Hepatocyte (in vitro differentiated cells): ENCODE results near the gene GLP1R. TPM values are rescaled to one million over a fixed set of nuclear protein-coding genes. Genes with fewer than 3 reads are reported as not detected.
A peak's percentile ranks its signal among the peaks of the same experiment; 100 is the strongest.

ENCODE experiments used
- DNase-seq: peaks from one replicate; pipeline ENCODE4 v3.0.0-alpha.2; 2016; ENCODE audit warnings: low spot score
- H2AFZ ChIP-seq: fragments of 200-600 bp; sonication (generic); 2 replicates; pipeline ENCODE4 v1.6.0; 2016; ENCODE audit warnings: antibody characterized with exemption, mild to moderate bottlenecking
- H3K27ac ChIP-seq: fragments of 200-600 bp; sonication (generic); 2 replicates; pipeline ENCODE4 v1.5.1; 2016; ENCODE audit warnings: mild to moderate bottlenecking
- H3K27me3 ChIP-seq: fragments of 200-600 bp; sonication (generic); 2 replicates; pipeline ENCODE4 v1.6.1; 2016
- H3K36me3 ChIP-seq: fragments of 200-600 bp; sonication (generic); replicated peaks from 2 replicates; pipeline ENCODE4 v1.5.1; 2016; ENCODE audit warnings: low read depth; ENCODE audit not compliant: insufficient read depth
- H3K4me1 ChIP-seq: fragments of 200-600 bp; sonication (generic); 2 replicates; pipeline ENCODE4 v1.5.1; 2016; ENCODE audit warnings: mild to moderate bottlenecking, moderate library complexity; ENCODE audit not compliant: insufficient read depth
- H3K4me2 ChIP-seq: fragments of 200-600 bp; sonication (generic); 2 replicates; pipeline ENCODE4 v1.6.0; 2016
- H3K4me3 ChIP-seq: fragments of 200-600 bp; sonication (generic); 2 replicates; pipeline ENCODE4 v1.5.1; 2016; ENCODE audit warnings: mild to moderate bottlenecking
- H3K79me2 ChIP-seq: fragments of 200-600 bp; sonication (generic); 2 replicates; pipeline ENCODE4 v1.6.0; 2017; ENCODE audit warnings: mild to moderate bottlenecking
- H3K9me2 ChIP-seq: fragments of 200-600 bp; sonication (generic); replicated peaks from 2 replicates; pipeline ENCODE4 v1.6.0; 2017; ENCODE audit warnings: mild to moderate bottlenecking; ENCODE audit not compliant: insufficient read depth
- H3K9me3 ChIP-seq: fragments of 200-600 bp; sonication (generic); 2 replicates; pipeline ENCODE4 v1.5.1; 2016; ENCODE audit warnings: low read depth, mild to moderate bottlenecking
- H4K20me1 ChIP-seq: fragments of 200-600 bp; sonication (generic); 2 replicates; pipeline ENCODE4 v1.6.0; 2016; ENCODE audit warnings: mild to moderate bottlenecking; ENCODE audit not compliant: insufficient read depth, poor library complexity, severe bottlenecking
- CTCF ChIP-seq: fragments of 200-600 bp; sonication (generic); IDR thresholded peaks from 2 replicates; pipeline ENCODE4 v1.5.1; 2016; ENCODE audit warnings: antibody characterized with exemption, mild to moderate bottlenecking; ENCODE audit not compliant: poor library complexity
- EZH2 ChIP-seq: fragments of 200-600 bp; sonication (generic); IDR thresholded peaks from 2 replicates; pipeline ENCODE4 v1.6.1; 2016; ENCODE audit warnings: antibody characterized with exemption, mild to moderate bottlenecking, borderline replicate concordance
- EZH2phosphoT487 ChIP-seq: fragments of 200-600 bp; sonication (generic); IDR thresholded peaks from one replicate; pipeline ENCODE4 v1.6.1; 2018; ENCODE audit warnings: antibody characterized with exemption, mild to moderate bottlenecking, low read depth, moderate library complexity; ENCODE audit not compliant: unreplicated experiment, severe bottlenecking
- WGBS: methylation state at CpG from one replicate; pipeline ENCODE4 v1.1.6; 2016; ENCODE audit warnings: low lambda C conversion rate; ENCODE audit errors: missing lambda C conversion rate; 5-methylcytosine and 5-hydroxymethylcytosine counted together
- polyA plus RNA-seq: library from polyadenylated mRNA; unstranded; fragments of >200 nt; fragmentation: Nextera tagmentation; extraction: Ambion mirVana; gene quantifications from 2 replicates; pipeline ENCODE4 v1.2.1, GENCODE V29; 2016
- total RNA-seq: library from RNA; depleted of rRNA; stranded (reverse); fragments of >200 nt; gene quantifications from 2 replicates; pipeline ENCODE4 v1.2.3, GENCODE V29; 2014

GLP1R gene
- total and polyA plus RNA-seq, 2 experiments from 2014 or later: 0.30 TPM; not detected in 1

GRCh38 chr6:39047434-39048327 lies 900 bp upstream of the GLP1R start:
- Histone ChIP-seq H3K27me3 (peaks cover 54% of the 10 kb centered on the region), H4K20me1 (no peaks in the 10 kb centered on the region), H3K79me2 (no peaks in the 10 kb centered on the region), H3K9me3 (no peaks in the 10 kb centered on the region), H3K27ac (no peak overlapping the region), H3K9me2 (no peaks in the 10 kb centered on the region), H3K4me3 (no peak overlapping the region), H3K36me3 (no peaks in the 10 kb centered on the region), H3K4me1 (no peaks in the 10 kb centered on the region), H2AFZ (no peak overlapping the region), H3K4me2 (peak overlapping the region; percentile 93)
- WGBS: 82% methylated on average over 6 of the region's 6 CpGs
- no peak for TF ChIP-seq EZH2phosphoT487
- TF ChIP-seq CTCF: no peak
- TF ChIP-seq EZH2: no peak
- DNase-seq: no peak

GRCh38 chr6:39049575-39050283 lies 1.1 kb downstream of the GLP1R start:
- Histone ChIP-seq H3K9me3 (no peaks in the 10 kb centered on the region), H3K79me2 (no peaks in the 10 kb centered on the region), H3K4me1 (no peaks in the 10 kb centered on the region), H4K20me1 (no peaks in the 10 kb centered on the region), H3K27ac (no peak overlapping the region), H3K9me2 (no peaks in the 10 kb centered on the region), H2AFZ (no peak overlapping the region), H3K36me3 (no peaks in the 10 kb centered on the region), H3K27me3 (peaks cover 54% of the 10 kb centered on the region), H3K4me2 (no peak overlapping the region), H3K4me3 (no peak overlapping the region)
- WGBS: 82% methylated on average over 8 of the region's 9 CpGs
- TF ChIP-seq EZH2 (no peak), CTCF (no peak)
- DNase-seq: no peak

- TF ChIP-seq CTCF: no peak
- TF ChIP-seq EZH2: no peak
- no peak for TF ChIP-seq EZH2phosphoT487
- Histone ChIP-seq H3K36me3 (no peaks in the 10 kb centered on the region), H3K4me1 (no peaks in the 10 kb centered on the region), H4K20me1 (no peaks in the 10 kb centered on the region), H3K27ac (no peak overlapping the region), H3K79me2 (no peaks in the 10 kb centered on the region), H3K9me2 (no peaks in the 10 kb centered on the region), H3K4me2 (no peak overlapping the region), H3K9me3 (no peaks in the 10 kb centered on the region), H3K27me3 (peaks cover 54% of the 10 kb centered on the region), H3K4me3 (no peak overlapping the region), H2AFZ (no peak overlapping the region)
- WGBS: 72% methylated on average over 5 of the region's 5 CpGs
- no peak for DNase-seq
These were observed 2.0 kb downstream of the GLP1R start for GRCh38 chr6:39050453-39051112.
